Large intestine (tissue), 3 donors: ENCODE results near the gene CLASP1. TPM values are rescaled to one million over a fixed set of nuclear protein-coding genes. Genes with fewer than 3 reads are reported as not detected.
"Not testable (repeated sequence)": the region's sequence is repeated elsewhere in the genome, so short reads cannot be mapped to it uniquely, and the experiment has no call there.

Experiments used
- DNase-seq, 2 donors: peaks; one replicate each; pipeline versions ENCODE4 v3.0.0 to v3.0.0-alpha.2; 2013
- H3K27ac ChIP-seq: one replicate; pipeline ENCODE4 v1.5.1; 2013; ENCODE audit warnings: low read length
- H3K27me3 ChIP-seq: 2 replicates; pipeline ENCODE4 v1.6.1; 2013; ENCODE audit warnings: low read length; ENCODE audit not compliant: control insufficient read depth, insufficient read depth
- H3K36me3 ChIP-seq: 2 replicates; pipeline ENCODE4 v1.6.1; 2013; ENCODE audit warnings: low read length; ENCODE audit not compliant: control insufficient read depth, insufficient read depth
- H3K4me1 ChIP-seq: one replicate; pipeline ENCODE4 v1.6.1; 2013; ENCODE audit warnings: low read length; ENCODE audit not compliant: control insufficient read depth, insufficient read depth
- H3K4me3 ChIP-seq: one replicate; pipeline ENCODE4 v1.5.1; 2013; ENCODE audit warnings: low read length
- H3K9me3 ChIP-seq: one replicate; pipeline ENCODE4 v1.6.1; 2013; ENCODE audit warnings: mild to moderate bottlenecking, low read depth, low read length, moderate library complexity; ENCODE audit not compliant: control insufficient read depth
- WGBS: methylation state at CpG from one replicate; pipeline ENCODE4 v1.1.5; 2013; ENCODE audit warnings: low lambda C conversion rate; ENCODE audit not compliant: insufficient coverage; 5-methylcytosine and 5-hydroxymethylcytosine counted together
- polyA plus RNA-seq: library from polyadenylated mRNA; unstranded; fragments of 120-200 nt; gene quantifications from one replicate; pipeline ENCODE4 v1.2.1, GENCODE V29; 2013

CLASP1 gene
- polyA plus RNA-seq, 1 donor: 31.8 TPM

DNA sequence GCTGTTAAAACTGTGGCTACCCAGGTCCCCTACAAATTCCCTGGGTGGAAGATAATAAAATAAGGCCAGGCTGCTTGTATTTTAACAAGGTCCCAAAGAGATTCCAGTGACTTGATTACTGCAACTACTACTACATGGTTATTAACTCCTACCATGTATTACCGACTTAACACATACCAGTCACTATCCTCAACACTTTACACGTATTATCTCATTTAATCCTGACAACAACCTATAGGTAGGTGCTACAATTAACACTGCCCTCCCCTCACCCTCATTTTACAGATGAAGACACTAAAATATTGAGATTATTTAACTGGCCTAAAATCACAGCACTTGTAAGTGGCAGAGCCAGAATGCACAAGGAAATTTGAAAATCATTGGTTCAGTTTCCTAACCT, 5.4 kb downstream of the CLASP1 start:
- H3K27ac ChIP-seq: no peak overlapping the region
- H3K36me3 ChIP-seq: no peaks in the 10 kb centered on the region
- no CpG with 5 or more reads among the region's 2 CpGs for WGBS
- H3K4me3 ChIP-seq: no peak overlapping the region
- H3K27me3 ChIP-seq: no peaks in the 10 kb centered on the region
- DNase-seq: no peak
- H3K4me1 ChIP-seq: peaks cover 6% of the 10 kb centered on the region
- no peaks in the 10 kb centered on the region for H3K9me3 ChIP-seq

DNA sequence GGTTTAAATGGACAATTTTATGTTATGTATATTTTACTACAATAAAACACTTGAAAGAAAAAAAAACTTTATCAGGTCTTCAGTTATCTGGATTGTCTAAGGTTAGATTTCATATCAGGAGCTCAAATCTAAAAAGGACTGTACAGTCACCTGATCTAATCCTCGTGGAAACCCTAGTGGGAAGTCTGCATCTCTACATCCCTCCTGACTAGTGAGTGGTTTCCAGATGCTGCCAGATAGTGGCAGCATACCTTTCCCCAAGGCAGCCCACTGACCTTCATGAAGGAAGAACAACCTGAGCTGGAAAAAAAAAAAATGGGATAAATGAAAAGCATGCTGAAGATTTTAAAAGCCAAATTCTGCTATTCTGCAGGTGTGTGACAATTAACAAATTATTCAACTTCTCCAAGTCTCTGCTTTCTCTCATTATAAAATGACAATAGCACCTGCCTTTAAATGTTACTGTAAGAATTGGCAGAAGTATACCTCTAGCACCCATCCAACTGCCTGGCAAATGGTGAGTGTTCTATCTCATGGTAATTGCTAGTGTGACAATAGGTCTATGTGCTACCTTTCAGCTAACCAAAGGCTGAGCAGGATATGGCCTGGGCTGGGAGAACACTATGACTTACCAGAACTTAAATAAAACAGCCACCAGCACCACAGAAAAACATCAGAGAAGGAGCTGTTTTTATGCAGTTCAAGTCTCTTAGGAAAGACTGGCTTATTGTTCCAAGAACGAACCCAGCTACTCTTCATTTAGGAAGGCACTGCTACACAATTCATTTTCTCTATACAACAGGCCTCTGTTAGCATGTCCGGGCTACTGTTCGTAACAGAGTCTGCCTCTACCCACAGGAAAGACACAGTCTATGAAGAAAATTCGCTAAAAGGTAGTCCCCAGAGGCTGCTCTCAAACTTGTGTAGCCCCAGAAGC, 8.6 kb downstream of the CLASP1 start:
- Histone ChIP-seq H3K9me3 (no peaks in the 10 kb centered on the region), H3K27ac (no peak overlapping the region), H3K36me3 (no peaks in the 10 kb centered on the region), H3K4me3 (no peak overlapping the region), H3K4me1 (no peaks in the 10 kb centered on the region), H3K27me3 (no peaks in the 10 kb centered on the region)
- DNase-seq: no peak
- WGBS: no CpG with 5 or more reads among the region's 5 CpGs

DNA sequence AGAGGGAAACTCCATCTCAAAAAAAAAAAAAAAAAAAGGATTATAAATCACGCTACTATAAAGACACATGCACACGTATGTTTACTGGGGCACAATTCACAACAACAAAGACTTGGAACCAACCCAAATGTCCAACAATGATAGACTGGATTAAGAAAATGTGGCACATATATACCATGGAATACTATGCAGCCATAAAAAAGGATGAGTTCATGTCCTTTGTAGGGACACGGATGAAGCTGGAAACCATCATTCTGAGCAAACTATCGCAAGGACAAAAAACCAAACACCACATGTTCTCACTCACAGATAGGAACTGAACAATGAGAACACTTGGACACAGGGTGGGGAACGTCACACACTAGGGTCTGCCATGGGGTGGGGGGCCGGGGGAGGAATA, 9.4 kb downstream of the CLASP1 start:
- not testable (repeated sequence) for H3K4me3 ChIP-seq, DNase-seq, H3K4me1 ChIP-seq, H3K36me3 ChIP-seq, H3K9me3 ChIP-seq, H3K27me3 ChIP-seq, H3K27ac ChIP-seq
- WGBS: 100% methylated on average over 2 of the region's 6 CpGs

DNA sequence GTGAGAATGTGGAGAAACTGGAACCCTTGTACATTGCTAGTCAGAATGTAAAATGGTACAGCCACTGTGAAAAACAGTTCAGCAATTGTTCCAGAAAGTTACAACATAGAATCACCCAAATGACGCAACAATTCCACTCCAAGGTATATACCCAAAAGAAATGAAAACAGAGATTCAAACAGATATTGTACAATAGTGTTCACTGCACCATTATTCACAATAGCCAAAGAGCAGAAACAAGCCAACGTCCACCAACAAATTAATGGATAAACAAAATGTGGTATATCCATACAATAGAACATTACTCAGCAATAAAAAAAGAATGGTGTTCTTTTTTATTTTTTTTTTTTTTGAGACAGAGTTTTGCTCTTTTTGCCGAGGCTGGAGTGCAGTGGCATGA, 10.9 kb downstream of the CLASP1 start:
- no peaks in the 10 kb centered on the region for H3K9me3 ChIP-seq
- H3K36me3 ChIP-seq: no peaks in the 10 kb centered on the region
- no peak for DNase-seq
- no CpG with 5 or more reads among the region's 3 CpGs for WGBS
- no peak overlapping the region for H3K4me3 ChIP-seq
- no peaks in the 10 kb centered on the region for H3K4me1 ChIP-seq
- no peak overlapping the region for H3K27ac ChIP-seq
- H3K27me3 ChIP-seq: no peaks in the 10 kb centered on the region

DNA sequence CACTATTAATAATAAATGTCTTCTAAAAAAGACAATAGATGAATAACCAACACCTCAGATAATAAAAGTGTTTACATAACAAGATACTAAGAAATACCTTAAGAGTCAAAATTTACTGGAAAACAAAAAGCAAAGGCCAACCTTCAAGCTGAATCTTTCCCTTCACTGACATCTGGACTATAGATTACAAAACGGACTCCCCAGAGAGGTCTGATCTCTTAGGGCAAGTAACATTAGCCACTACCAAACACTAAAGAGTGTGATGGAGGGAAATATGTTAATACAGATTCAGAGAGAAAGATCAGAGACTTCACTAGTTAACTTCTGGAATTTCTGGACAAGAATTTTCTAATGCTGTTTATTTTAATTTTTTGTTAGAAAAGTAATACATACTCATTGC, 13.9 kb downstream of the CLASP1 start:
- no peak overlapping the region for H3K27ac ChIP-seq
- H3K9me3 ChIP-seq: no peaks in the 10 kb centered on the region
- H3K36me3 ChIP-seq: no peaks in the 10 kb centered on the region
- DNase-seq: no peak
- no CpG with 5 or more reads among the region's 1 CpG for WGBS
- no peaks in the 10 kb centered on the region for H3K4me1 ChIP-seq
- no peaks in the 10 kb centered on the region for H3K27me3 ChIP-seq
- H3K4me3 ChIP-seq: no peak overlapping the region

DNA sequence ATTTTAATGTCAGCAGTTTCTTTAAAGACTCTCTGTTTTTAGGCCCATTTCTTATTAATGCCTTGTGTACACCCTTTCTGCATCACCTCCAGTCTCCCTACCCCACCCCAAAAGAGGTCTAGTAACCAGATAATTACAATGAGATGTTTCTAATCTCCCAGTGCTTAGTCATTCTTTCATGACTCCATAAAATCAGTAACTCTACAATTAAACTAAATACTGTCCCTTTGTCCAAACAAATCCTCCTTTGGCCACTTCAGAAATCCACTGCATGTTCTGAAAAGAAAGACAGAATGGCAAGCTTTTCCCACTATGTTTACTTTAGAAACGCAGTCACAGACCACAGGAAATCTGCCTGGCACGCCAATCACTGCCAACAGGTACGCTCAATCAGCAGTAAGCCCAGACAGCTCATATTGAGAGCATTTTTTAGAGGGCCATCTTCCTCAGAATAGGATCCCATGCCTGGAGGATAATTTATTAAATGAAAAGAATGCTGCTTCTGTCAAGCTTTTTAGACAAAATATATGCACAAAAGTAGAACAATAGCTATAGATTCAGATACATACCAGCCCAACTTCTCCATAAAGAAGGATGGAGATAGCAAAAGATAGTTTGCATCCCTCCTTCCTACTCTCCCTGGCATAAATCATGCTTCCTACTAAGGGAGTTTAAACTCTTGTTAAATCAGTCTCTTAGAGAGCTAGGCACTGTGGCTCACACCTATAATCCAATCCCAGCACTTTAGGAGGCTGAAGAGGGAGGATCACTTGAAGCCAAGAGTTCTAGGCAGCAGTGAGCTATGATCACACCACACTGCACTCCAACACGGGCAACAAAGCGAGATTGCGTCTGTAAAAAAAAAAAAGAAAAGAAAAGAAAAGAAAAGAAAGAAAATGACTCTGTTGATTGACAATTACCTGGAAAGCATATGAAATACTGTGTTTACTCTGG, 14.6 kb downstream of the CLASP1 start:
- no peak for DNase-seq
- no peaks in the 10 kb centered on the region for H3K27me3 ChIP-seq
- H3K4me3 ChIP-seq: no peak overlapping the region
- no peak overlapping the region for H3K27ac ChIP-seq
- no peaks in the 10 kb centered on the region for H3K9me3 ChIP-seq
- H3K4me1 ChIP-seq: no peaks in the 10 kb centered on the region
- H3K36me3 ChIP-seq: no peaks in the 10 kb centered on the region
- WGBS: no CpG with 5 or more reads among the region's 6 CpGs

- no peaks in the 10 kb centered on the region for H3K27me3 ChIP-seq
- H3K36me3 ChIP-seq: no peaks in the 10 kb centered on the region
- no peak for DNase-seq
- no peaks in the 10 kb centered on the region for H3K4me1 ChIP-seq
- H3K9me3 ChIP-seq: no peaks in the 10 kb centered on the region
- H3K27ac ChIP-seq: no peak overlapping the region
- no CpG with 5 or more reads among the region's 4 CpGs for WGBS
- H3K4me3 ChIP-seq: no peak overlapping the region
These were observed 15.8 kb downstream of the CLASP1 start for GRCh38 chr2:121633463-121633862.

DNA sequence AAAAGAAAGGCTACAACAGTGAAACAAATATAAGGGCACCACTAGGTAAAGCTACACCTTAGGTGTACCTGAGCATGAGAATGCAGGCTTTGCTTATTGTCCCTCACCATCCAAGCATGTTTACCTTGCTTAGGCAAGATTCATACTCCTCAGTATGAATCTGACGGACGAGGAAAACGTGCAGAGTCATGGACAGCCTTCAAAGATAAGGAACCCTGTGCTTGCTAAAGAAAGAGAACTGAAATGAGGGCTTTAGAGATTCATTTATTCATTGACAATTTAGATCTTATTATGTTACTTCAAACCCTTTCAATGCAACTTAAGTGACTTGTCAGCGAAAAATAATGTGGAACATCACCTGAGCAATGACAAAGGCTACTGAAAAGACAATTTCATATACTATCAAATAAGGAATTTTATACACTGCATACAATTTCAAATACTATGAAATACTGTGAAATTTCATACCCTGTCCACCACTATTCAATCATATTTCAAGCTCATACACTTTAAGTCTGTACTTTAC, 21.7 kb downstream of the CLASP1 start:
- H3K9me3 ChIP-seq: no peaks in the 10 kb centered on the region
- WGBS: 85% methylated on average over 3 of the region's 4 CpGs
- no peaks in the 10 kb centered on the region for H3K27me3 ChIP-seq
- H3K4me1 ChIP-seq: no peaks in the 10 kb centered on the region
- no peaks in the 10 kb centered on the region for H3K36me3 ChIP-seq
- DNase-seq: no peak
- H3K27ac ChIP-seq: no peak overlapping the region
- H3K4me3 ChIP-seq: no peak overlapping the region

GRCh38 chr2:121626777-121627524, 22.3 kb downstream of the CLASP1 start:
- H3K36me3 ChIP-seq: no peaks in the 10 kb centered on the region
- H3K4me3 ChIP-seq: no peak overlapping the region
- no peak overlapping the region for H3K27ac ChIP-seq
- 94% methylated on average over 2 of the region's 4 CpGs for WGBS
- H3K27me3 ChIP-seq: no peaks in the 10 kb centered on the region
- DNase-seq: no peak
- no peaks in the 10 kb centered on the region for H3K9me3 ChIP-seq
- no peaks in the 10 kb centered on the region for H3K4me1 ChIP-seq

DNA sequence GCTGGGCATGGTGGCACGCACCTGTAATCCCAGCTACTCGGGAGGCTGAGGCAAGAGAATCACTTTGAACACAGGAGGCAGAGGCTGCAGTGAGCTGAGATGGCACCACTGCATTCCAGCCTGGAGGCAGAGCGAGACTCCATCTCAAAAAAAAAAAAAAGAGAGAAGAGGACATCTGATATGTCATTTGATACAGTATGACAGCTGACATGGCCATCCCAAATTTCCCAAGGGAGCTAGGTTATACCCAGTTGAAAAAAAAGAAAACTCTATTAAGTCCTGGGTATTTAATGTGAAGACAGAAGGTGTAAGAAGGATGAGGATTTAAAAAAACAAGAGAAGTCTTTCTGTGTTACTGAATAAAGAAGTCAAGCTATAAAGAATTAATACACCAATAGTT, 23.3 kb downstream of the CLASP1 start:
- Histone ChIP-seq H3K9me3 (no peaks in the 10 kb centered on the region), H3K4me1 (no peaks in the 10 kb centered on the region), H3K27ac (no peak overlapping the region), H3K36me3 (peaks cover under 1% of the 10 kb centered on the region), H3K27me3 (no peaks in the 10 kb centered on the region), H3K4me3 (no peak overlapping the region)
- no CpG with 5 or more reads among the region's 3 CpGs for WGBS
- no peak for DNase-seq
